D721Med (cell line): Measurements from ENCODE around the gene VAC14.
"Not testable (repeated sequence)": the region's sequence is repeated elsewhere in the genome, so short reads cannot be mapped to it uniquely, and the experiment has no call there.

Experiments used
- DNase-seq: peaks from one replicate; pipeline ENCODE4 v3.0.0; 2011; ENCODE audit warnings: low spot score; ENCODE audit not compliant: insufficient read length
- FAIRE-seq: peaks from 2 replicates; lab custom pipeline; 2011; peaks lifted over from hg19 to GRCh38; lab: Jason Lieb, UNC
- TF ChIP-seq, protein P1 (sequence below): IDR thresholded peaks from 2 replicates; pipeline ENCODE4 v1.5.1; 2012; ENCODE audit warnings: mild to moderate bottlenecking, control low read depth; ENCODE audit not compliant: insufficient read depth; ENCODE audit errors: missing control alignments

VAC14 gene

GRCh38 chr16:70800781-70801480 lies at the start of gene VAC14:
VAC14 (minus strand) TSS chr16:70801158; CDS start chr16:70800900, 258 bp downstream.
- FAIRE-seq (no peak), DNase-seq (peak; percentile 80)
- TF ChIP-seq, protein P1, sequence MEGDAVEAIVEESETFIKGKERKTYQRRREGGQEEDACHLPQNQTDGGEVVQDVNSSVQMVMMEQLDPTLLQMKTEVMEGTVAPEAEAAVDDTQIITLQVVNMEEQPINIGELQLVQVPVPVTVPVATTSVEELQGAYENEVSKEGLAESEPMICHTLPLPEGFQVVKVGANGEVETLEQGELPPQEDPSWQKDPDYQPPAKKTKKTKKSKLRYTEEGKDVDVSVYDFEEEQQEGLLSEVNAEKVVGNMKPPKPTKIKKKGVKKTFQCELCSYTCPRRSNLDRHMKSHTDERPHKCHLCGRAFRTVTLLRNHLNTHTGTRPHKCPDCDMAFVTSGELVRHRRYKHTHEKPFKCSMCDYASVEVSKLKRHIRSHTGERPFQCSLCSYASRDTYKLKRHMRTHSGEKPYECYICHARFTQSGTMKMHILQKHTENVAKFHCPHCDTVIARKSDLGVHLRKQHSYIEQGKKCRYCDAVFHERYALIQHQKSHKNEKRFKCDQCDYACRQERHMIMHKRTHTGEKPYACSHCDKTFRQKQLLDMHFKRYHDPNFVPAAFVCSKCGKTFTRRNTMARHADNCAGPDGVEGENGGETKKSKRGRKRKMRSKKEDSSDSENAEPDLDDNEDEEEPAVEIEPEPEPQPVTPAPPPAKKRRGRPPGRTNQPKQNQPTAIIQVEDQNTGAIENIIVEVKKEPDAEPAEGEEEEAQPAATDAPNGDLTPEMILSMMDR = no peak

DNA sequence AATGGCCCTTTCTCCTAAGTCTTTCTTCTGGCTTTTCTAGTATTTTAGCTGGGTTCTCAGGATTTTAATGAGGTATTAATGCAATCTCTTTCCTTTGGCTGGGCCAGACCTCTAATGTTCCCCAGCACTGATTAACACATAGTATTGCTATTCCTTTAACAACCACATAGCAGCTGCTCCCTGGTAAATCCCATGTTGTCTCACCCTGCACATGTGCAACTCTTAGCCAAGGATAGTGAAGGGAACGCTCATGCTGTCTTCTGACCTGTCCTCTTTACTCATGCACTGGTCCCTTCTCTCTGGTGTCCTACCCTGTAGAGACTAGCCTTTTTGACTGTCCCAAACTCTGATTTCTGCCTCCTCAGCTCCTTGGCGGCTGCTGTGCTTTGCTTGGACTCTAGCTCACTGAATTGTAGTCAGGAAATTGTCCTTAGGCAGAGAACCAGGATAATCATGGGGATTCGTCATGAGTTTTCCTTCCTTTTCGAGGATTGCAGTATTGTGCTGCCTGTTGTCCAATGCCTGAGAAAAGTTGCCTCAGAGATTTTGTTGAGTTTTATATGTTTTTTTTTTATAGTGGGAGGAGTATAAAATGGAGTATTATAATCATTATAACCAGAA lies 22.6 kb upstream of the VAC14 start:
- DNase-seq, FAIRE-seq: not testable (repeated sequence)

DNA sequence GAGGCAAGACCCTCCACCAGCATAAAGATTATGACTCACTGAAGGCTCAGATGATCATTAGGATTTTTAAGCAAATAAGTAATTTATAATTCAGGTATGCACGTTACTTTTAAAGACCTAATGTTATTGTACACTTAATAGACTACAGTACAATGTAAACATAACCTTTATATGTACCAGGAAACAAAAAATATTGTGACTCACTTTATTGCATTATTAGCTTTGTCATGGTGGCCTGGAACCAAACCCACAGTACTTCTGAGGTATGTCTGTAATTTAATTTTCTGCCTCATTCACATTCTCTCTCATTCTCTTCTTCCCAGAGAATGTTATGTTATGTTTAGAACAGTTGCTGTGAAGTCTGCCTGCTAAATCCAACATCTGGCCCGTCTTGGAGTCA lies 21.8 kb upstream of the VAC14 start:
- FAIRE-seq, DNase-seq: not testable (repeated sequence)

- FAIRE-seq, DNase-seq: not testable (repeated sequence)
Measured at GRCh38 chr16:70818088-70818487, 17.1 kb upstream of the VAC14 start.

- no peak for DNase-seq
- TF ChIP-seq, protein P1 = no peak
- FAIRE-seq = no peak
Measured at GRCh38 chr16:70809392-70810060, 8.6 kb upstream of the VAC14 start.

DNA sequence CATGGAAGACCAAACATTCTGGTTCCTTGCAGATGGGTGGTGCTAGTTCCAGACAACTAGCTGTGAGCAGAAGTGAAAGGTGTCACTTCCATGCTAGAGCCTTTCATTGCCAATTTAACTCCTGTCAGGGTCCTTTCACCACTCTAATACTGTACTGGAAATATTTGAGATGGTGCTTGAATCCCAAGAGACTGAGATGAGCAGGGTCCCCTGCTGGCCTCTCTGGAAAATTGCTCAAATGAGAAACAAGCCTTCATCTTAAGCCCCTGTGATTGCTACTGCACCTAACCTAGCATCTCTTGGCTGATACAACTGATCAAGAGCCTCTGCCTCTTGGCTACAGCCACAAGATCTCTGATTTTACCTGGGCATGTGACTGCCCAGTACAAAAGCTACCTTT lies 7.4 kb upstream of the VAC14 start:
- TF ChIP-seq, protein P1 = no peak
- FAIRE-seq (no peak), DNase-seq (no peak)

- TF ChIP-seq, protein P1 = no peak
- FAIRE-seq = no peak
- no peak for DNase-seq
Measured at GRCh38 chr16:70805787-70806186, 4.8 kb upstream of the VAC14 start.

DNA sequence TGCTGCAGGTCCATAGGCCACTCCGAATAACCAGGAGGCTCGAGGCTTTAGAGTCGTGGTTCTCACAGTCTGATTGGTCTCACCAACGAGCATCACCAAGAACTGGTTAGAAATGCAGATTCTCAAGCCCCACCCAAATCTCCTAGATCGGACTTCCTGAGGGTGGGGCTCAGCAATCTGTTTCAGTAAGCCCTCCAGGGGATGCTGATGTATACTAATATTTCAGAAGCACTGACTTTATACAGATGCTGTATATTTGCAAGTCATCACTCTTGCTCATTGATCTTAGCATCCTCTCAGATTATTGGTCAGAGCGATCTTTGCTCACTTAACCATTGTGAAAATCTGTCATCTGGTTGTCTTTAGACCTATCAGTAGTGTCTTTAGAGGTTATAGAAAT lies 4.4 kb upstream of the VAC14 start:
- FAIRE-seq (no peak), DNase-seq (no peak)

More for the DNA sequence above, 4.4 kb upstream of the VAC14 start:
- TF ChIP-seq, protein P1 = no peak
